Left ventricle myocardium inferior (tissue), 1 donor: ENCODE measurements around the gene CLIC3. TPM values are rescaled to one million over a fixed set of nuclear protein-coding genes. Genes with fewer than 3 reads are reported as not detected.

Experiments
- DNase-seq: peaks from one replicate; pipeline ENCODE4 v3.0.0-alpha.2; 2020
- H3K27ac ChIP-seq: fragments of 200-600 bp; replicated peaks from 2 replicates; pipeline ENCODE4 v1.8.0; 2021
- H3K27me3 ChIP-seq: fragments of 200-600 bp; 2 replicates; pipeline ENCODE4 v1.8.0; 2021; ENCODE audit warnings: low read depth
- H3K36me3 ChIP-seq: fragments of 200-600 bp; 2 replicates; pipeline ENCODE4 v1.8.0; 2021
- H3K4me1 ChIP-seq: fragments of 200-600 bp; 2 replicates; pipeline ENCODE4 v1.8.0; 2021
- H3K4me3 ChIP-seq: fragments of 200-600 bp; 2 replicates; pipeline ENCODE4 v1.8.0; 2021; ENCODE audit warnings: mild to moderate bottlenecking, moderate library complexity
- H3K9me3 ChIP-seq: fragments of 200-600 bp; replicated peaks from 2 replicates; pipeline ENCODE4 v1.8.0; 2021
- intact Hi-C: fragments of 100-400 bp; cut with micrococcal nuclease; formaldehyde crosslinking; loops from one replicate; pipeline ENCODE4 v1.11.0; 2022
- long read RNA-seq: library from polyadenylated mRNA; unstranded; transcript quantifications from one replicate; pipeline ENCODE4 v2.0.0, GENCODE V29; 2021
- total RNA-seq: library from RNA; stranded (reverse); fragmentation: NEBNext Ultra II Directional; extraction: Animal tissue kit (Norgen Biotek cat#: 25700); gene quantifications from one replicate; pipeline ENCODE4 v1.2.1, GENCODE V29; 2021
- TF ChIP-seq, protein P1 (sequence below): fragments of 200-600 bp; IDR thresholded peaks from 2 replicates; pipeline ENCODE4 v1.8.0; 2021; ENCODE audit warnings: antibody characterized with exemption, mild to moderate bottlenecking, borderline replicate concordance
- donor health status: DM: no; HTN: yes; CAD: no; lungs with severe emphysema.

The CLIC3 gene, protein sequence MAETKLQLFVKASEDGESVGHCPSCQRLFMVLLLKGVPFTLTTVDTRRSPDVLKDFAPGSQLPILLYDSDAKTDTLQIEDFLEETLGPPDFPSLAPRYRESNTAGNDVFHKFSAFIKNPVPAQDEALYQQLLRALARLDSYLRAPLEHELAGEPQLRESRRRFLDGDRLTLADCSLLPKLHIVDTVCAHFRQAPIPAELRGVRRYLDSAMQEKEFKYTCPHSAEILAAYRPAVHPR
- total RNA-seq, result 1.6 TPM
- long read RNA-seq, partial matches to known transcripts, result 1 of 3 reads
- long read RNA-seq, other reads (novel, unspliced or antisense), result 0 of 3 reads

DNA sequence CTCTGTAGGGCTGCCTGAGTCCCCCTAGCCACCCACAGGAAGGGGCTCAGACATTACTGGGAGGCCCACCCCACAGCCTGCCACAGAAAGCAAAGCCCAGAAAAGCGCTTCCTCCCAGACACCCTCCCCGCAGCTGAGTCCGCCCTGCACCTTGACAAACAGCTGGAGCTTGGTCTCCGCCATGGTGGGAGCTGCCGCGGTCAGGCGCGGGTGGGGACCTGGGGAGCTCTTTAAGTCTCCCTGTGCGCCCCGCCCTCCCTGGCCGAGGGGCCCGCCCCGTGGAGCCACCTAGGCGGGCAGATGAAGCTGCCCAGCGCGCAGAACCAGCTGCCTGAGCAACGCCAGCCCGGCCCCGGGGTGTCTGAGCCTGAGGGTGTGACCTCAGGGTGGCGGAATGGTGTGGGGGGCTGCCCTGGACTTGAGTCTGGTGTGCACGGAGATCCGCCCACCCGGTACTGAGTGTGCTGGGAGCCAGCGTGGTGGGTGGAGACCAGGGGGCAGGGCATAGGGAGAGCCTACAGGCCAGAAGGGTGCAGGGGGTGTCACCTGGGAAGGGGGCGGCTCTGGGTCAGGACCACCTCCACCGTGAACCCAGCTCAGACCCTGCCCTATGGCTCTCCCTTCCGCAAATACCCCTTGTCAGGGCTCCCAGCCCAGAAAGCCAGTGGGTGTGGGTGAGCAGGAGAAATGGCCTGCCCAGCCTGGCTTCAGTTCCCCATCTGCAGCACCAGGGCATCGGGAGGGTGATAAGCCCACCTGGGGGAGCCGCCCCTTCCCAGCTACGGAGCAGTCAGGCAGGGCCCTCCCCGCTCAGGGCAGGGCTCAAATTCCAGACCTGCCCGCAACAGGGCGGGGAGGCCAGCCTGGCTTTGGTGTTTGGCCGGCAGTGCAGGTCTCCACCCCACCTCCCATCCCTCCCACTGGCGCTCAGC, at the start of gene CLIC3:
Gene CLIC3, minus strand, starts transcription at position 208 of the 932 bp plus-strand sequence. Its CDS starts 25 bp downstream, at position 183.
- DNase-seq, result no peak
- no peaks in the 10 kb centered on the region for H3K9me3 ChIP-seq
- H3K4me1 ChIP-seq, result peaks cover 63% of the 10 kb centered on the region
- H3K4me3 ChIP-seq, result peak within 1 kb of the TSS; percentile 74
- peak within 1 kb of the TSS; percentile 70 for H3K27ac ChIP-seq
- H3K36me3 ChIP-seq, result peaks cover 11% of the 10 kb centered on the region
- peaks cover 55% of the 10 kb centered on the region for H3K27me3 ChIP-seq
- intact Hi-C loops, result no loop called here
- TF ChIP-seq, protein P1, sequence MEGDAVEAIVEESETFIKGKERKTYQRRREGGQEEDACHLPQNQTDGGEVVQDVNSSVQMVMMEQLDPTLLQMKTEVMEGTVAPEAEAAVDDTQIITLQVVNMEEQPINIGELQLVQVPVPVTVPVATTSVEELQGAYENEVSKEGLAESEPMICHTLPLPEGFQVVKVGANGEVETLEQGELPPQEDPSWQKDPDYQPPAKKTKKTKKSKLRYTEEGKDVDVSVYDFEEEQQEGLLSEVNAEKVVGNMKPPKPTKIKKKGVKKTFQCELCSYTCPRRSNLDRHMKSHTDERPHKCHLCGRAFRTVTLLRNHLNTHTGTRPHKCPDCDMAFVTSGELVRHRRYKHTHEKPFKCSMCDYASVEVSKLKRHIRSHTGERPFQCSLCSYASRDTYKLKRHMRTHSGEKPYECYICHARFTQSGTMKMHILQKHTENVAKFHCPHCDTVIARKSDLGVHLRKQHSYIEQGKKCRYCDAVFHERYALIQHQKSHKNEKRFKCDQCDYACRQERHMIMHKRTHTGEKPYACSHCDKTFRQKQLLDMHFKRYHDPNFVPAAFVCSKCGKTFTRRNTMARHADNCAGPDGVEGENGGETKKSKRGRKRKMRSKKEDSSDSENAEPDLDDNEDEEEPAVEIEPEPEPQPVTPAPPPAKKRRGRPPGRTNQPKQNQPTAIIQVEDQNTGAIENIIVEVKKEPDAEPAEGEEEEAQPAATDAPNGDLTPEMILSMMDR, result no peak

DNA sequence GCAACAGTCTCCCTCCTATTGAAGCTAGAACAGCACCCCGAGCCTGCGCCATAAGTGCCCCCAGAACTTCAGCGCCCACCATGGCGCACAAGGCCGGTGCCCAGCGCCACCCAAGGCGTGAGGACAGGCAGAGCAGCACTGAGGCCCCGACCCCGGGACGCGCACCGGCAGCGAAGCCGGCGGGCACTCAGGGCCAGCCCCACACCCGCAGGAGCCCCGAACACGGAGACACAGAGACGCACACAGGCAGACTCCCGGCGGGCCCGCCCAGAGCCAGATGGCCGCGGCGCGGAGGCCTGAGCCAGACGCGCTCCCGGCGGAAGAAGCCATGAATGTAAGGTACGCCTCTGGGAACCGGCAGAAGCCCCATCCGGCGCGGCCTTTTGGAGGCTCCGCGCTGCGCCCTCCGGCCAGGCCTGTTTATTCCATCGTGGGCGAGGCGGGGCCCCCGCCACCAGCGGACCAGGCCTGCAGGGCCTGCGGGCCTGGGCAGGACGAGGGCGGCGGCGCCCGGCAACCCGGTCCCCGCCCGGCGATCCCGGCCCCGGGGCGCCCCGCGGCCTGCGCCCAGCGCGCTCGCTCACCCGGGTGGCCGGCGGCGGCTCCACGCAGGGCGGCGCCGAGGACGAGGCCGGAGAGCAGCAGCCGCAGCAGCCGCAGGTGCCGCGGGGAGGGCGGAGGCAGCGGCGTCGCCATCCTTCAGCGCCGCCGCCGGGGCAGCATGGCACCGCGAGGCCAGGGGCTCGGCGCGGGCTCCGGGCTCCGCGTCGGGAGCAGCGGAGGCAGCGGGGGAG, 49.1 kb upstream of the CLIC3 start:
- peaks cover 69% of the 10 kb centered on the region for H3K4me1 ChIP-seq
- H3K27me3 ChIP-seq, result peaks cover 37% of the 10 kb centered on the region

DNA sequence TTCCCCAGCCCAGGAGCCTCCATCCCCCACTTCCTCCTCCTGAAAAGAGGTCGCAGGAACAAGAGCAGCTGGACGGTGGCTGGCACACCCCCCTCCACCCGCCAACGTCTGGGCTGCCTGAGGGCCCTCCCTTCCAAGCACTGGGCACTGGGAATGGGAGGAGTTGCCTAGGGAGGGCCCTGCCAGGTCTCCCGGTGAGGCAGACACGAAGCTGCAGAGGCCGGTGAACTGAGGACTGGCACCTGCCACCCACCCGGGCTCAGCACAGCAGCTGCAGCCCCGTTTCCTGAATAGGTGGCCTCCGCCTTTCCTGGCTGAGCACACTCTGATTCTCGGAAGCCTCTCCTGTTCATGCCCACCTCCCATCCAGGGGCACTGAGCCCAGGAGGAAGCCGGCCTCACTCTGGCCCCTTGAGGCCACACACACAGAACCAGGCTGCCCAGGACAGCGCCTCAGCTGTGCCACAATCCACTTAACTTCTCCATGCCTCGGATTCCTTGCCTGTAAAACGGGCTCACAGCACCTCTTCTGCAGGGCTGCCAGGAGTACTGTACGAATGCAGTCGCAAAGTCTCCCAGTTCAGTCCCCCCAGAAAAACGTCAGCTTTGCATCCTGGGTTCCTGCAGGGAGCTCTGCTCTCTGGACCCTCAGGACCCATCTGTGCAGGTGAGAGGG, 48.3 kb upstream of the CLIC3 start:
- Histone ChIP-seq H3K27me3 (peaks cover 30% of the 10 kb centered on the region), H3K4me1 (peaks cover 69% of the 10 kb centered on the region), H3K4me3 (peak overlapping the region; percentile 80), H3K36me3 (peaks cover 24% of the 10 kb centered on the region), H3K27ac (peak overlapping the region; percentile 93), H3K9me3 (no peaks in the 10 kb centered on the region)
- intact Hi-C loops, result no loop called here
- no peak for DNase-seq
- TF ChIP-seq, protein P1, result no peak

More for the DNA sequence above, 49.1 kb upstream of the CLIC3 start:
- Histone ChIP-seq H3K9me3 (no peaks in the 10 kb centered on the region), H3K4me3 (peak overlapping the region; percentile 80), H3K36me3 (peaks cover 15% of the 10 kb centered on the region), H3K27ac (peak overlapping the region; percentile 93)
- intact Hi-C loops, result no loop called here
- DNase-seq, result no peak
- TF ChIP-seq, protein P1, result no peak

DNA sequence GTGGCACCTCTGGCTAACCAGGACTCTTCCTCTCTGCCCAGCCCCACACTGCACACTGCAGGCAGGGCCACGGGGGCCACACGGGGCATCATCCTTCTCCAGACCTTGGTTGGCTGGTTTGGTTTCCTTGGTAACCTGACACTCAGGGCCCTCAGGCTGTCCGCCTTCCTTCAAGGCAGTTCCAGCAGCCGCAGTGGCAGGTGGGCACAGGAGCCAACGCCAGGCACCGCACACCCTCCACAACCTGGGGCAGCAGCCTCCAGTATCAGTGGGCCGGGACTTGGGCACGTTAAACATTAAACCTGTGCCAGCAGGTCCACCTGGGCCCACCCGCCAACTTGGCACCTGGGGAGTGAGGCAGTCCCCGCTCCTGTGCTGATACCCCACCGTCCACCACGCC, 47.7 kb upstream of the CLIC3 start:
- Histone ChIP-seq H3K4me3 (peak overlapping the region; percentile 80), H3K27me3 (peaks cover 24% of the 10 kb centered on the region), H3K9me3 (no peaks in the 10 kb centered on the region), H3K4me1 (peaks cover 64% of the 10 kb centered on the region), H3K27ac (peak overlapping the region; percentile 93), H3K36me3 (peaks cover 30% of the 10 kb centered on the region)
- TF ChIP-seq, protein P1, result no peak
- intact Hi-C loops, result no loop called here
- no peak for DNase-seq
